HG03060 (cell line): ENCODE measurements around the gene NELFE.
"Not testable (repeated sequence)": the region's sequence is repeated elsewhere in the genome, so short reads cannot be mapped to it uniquely, and the experiment has no call there.

Experiments used
- ATAC-seq: cut with Tn5 transposase; IDR thresholded peaks from one replicate; pipeline ENCODE4 v1.9.1; 2021; ENCODE audit warnings: low read depth, moderate number of reproducible peaks; ENCODE audit not compliant: unreplicated experiment

The NELFE gene

DNA sequence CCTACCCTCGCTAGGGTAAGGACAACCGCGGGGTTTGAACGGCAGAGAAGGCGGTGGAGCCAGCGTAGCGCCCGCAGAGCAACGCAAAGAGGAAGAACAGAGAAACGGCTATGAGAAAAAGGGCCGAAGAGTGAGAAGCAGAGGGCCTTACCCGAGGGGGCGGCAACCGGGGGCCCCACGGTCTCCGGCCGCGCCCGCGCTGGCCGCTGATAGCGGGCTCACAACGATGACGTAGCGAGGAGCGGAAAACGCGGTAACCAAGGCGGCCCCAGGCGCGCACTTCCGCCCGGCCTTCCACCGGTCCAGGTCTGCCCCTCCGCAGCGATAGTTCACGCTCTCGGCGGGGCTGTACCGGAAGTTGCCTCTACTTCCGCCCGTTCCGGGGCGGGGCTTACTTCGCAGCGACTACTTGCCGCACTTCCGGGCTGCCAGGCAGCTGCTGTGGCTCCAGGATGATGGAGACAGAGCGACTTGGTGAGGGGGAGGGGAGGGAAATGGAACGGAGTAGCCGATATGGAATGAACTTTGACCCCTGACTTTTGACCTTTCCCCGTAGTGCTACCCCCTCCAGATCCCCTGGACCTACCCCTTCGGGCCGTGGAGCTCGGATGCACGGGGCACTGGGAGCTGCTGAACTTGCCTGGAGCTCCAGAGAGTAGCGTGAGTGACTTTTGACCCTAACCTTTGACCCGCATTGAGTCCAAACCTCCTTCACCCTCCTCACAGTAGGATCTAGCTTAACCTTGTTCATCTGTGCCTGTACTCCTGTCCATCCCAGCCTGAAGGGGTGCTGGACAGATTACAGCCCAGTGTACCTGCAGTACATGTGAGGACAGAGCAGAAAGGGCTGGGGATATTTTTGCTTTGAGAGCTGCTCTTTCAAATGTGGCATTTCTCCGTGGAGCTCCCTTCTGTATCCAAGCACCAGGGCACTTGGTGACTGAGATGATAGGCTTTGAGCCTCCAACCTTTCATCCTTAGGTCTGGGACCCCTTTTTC, at the start of gene NELFE, which contains the start of gene SKIC2:
Gene NELFE (minus strand): TSS at position 231 of the 999 bp plus-strand sequence. CDS start 525 bp downstream, outside the sequence.
Gene SKIC2 (plus strand): TSS at position 435 of the 999 bp plus-strand sequence. CDS start 18 bp downstream, at position 453.
- peak; percentile 92 for ATAC-seq

DNA sequence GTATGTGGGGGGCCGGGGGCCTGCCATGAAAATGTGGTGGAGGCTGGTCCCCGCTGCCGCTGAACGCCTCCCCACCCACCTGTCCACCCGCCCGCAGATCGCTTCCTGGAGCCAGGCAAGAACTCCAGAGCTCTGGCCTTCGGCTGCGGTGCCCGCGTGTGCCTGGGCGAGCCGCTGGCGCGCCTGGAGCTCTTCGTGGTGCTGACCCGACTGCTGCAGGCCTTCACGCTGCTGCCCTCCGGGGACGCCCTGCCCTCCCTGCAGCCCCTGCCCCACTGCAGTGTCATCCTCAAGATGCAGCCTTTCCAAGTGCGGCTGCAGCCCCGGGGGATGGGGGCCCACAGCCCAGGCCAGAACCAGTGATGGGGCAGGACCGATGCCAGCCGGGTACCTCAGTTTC, 49.3 kb upstream of the NELFE start:
- ATAC-seq: not testable (repeated sequence)

DNA sequence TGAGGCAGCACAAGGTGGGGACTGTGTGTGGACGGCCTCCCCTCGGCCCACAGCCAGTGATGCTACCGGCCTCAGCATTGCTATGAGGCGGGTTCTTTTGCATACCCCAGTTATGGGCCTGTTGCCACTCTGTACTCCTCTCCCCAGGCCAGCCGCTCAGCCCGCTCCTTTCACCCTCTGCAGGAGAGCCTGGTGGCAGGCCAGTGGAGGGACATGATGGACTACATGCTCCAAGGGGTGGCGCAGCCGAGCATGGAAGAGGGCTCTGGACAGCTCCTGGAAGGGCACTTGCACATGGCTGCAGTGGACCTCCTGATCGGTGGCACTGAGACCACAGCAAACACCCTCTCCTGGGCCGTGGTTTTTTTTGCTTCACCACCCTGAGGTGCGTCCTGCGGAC, 48.3 kb upstream of the NELFE start:
- not testable (repeated sequence) for ATAC-seq

DNA sequence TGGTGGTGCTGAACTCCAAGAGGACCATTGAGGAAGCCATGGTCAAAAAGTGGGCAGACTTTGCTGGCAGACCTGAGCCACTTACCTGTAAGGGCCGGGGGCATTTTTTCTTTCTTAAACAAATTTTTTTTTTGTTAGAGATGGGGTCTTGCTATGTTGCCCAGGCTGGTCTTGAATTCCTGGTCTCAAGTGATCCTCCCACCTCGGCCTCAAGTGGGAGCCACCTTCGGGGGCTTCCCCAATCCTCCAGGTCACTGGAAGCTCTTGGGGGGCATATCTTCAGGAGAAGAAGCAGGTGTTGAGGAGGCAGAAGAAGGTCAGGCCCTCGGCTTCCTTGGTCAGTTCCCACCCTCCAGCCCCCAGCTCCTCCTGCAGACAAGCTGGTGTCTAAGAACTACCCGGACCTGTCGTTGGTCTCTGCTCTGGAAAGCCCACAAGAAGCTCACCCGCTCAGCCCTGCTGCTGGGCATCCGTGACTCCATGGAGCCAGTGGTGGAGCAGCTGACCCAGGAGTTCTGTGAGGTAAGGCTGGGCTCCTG, 47.3 kb upstream of the NELFE start:
- ATAC-seq: not testable (repeated sequence)

GRCh38 chr6:32005538-32005880, 46.7 kb upstream of the NELFE start:
- not testable (repeated sequence) for ATAC-seq

- ATAC-seq: not testable (repeated sequence)
Measured at GRCh38 chr6:32004864-32005537, 46.2 kb upstream of the NELFE start.

GRCh38 chr6:32004393-32004792, 45.6 kb upstream of the NELFE start:
- not testable (repeated sequence) for ATAC-seq

DNA sequence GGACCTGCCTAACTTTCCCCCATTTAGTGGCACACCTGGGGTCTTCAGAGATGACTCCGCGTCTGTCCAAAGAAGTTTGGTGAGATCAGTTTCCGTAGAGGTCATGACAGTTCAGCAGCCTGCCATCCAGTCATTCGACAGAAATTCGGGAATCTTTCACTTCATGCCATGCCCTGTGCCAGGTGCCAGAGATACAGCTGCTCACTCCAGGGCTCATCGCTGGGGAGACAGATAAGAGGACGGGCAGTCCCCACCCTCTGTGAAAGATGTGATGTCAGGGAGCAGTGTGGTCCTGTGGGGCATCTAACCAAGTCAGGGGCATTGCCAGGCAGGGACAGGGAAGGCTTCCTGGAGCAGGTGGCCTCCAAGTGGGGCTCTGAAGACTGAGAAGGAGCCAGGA, 44.5 kb upstream of the NELFE start:
- not testable (repeated sequence) for ATAC-seq

DNA sequence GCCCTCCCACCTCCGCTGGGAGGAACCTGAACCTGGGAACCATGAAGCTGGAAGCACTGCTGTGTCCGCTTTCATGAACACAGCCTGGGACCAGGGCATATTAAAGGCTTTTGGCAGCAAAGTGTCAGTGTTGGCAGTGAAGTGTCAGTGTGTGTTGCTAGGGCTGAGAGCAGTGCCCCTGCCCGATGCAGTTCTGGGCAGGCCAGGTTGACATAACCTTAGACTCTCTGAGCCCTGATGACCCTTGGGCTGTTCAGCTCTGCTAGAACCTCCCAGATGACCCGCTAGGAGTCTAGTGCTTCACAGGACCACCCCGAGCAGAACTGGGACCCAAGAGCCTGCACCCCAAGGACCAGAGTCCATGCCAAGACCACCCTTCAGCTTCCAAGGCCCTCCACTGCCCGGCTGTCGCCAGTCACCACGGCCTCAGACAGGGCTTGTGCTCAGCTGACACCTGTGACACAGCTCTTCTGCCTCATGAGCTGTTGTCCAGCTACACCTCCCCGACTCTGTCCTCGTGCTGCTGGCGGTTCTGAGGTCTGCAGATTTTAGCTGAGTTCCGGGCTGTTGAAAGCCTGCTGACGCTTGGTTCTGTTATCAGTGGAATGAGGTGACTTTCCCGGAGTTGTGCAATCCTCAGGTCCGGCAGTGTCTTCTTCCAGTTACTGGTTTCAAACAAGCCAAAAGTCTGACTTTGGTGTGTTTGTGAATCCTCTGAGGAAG, 43.9 kb upstream of the NELFE start:
- ATAC-seq: not testable (repeated sequence)

DNA sequence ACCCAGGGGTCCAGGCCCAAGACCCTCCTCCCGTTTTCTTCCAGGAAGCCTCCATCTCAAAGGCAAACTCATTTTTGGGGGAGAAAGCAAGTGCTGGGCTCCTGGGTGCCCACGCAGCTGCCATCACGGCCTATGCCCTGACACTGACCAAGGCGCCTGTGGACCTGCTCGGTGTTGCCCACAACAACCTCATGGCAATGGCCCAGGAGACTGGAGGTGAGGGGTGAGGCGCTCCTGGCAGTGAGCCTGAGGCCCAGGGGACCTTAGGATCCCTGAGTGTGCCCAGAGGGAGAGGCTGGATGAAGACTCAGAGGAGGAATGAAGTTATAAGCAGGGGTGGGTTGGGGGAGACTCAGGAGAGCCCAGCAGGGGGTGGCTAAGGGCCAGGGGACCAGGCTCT, 37.6 kb upstream of the NELFE start:
- ATAC-seq: not testable (repeated sequence)

GRCh38 chr6:31994421-31994820, 35.6 kb upstream of the NELFE start:
- not testable (repeated sequence) for ATAC-seq

DNA sequence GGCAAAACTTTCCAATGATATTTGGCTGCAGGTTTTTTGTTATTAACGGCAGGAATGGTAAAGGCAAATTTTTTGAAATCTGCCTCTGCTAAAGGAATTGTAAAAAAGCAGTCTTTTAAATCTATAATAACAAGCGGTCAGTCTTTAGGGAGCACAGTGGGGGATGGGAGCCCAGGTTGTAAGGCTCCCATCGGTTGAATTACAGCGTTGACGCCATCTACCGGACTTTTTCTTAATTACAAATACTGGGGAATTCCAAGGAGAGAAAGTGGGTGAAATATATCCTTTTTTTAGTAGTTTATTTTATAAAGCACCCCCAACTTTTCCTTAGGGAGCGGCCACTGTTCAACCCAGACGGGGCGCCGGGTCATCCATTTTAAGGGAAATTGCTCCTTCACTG, 30.6 kb upstream of the NELFE start:
- not testable (repeated sequence) for ATAC-seq

- not testable (repeated sequence) for ATAC-seq
Measured at GRCh38 chr6:31981744-31982143, 23.0 kb upstream of the NELFE start, which contains the start of gene C4A. Gene C4A (plus strand): TSS chr6:31982057. CDS start chr6:31982108, 51 bp downstream.

GRCh38 chr6:31980998-31981397, 22.2 kb upstream of the NELFE start:
- not testable (repeated sequence) for ATAC-seq

DNA sequence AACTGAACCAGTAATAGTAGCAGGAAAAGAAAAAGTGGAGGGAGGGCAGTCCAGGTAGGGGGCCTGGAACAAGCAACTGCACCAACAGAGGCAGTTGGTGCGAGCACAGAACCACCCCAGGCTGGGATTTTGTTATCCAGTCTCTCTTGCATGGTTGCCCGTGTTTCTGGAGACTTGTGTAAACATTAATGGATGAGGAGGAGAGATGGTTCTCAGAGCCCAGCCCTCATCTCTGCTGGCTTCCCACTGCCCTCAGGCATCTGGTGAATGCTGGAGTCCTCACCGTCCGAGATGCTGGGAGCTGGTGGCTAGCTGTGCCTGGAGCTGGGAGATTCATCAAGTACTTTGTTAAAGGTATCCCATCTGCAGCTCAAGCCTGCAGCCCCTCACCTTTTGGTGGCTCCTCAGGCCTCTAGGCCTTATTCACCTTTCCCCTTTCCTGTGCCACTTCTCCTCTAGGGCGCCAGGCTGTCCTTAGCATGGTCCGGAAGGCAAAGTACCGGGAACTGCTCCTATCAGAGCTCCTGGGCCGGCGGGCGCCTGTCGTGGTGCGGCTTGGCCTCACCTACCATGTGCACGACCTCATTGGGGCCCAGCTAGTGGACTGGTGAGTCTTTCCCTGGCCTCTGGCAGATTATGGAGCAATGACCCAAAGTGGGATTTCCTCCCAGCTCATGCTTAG, 21.6 kb upstream of the NELFE start:
- ATAC-seq: not testable (repeated sequence)

DNA sequence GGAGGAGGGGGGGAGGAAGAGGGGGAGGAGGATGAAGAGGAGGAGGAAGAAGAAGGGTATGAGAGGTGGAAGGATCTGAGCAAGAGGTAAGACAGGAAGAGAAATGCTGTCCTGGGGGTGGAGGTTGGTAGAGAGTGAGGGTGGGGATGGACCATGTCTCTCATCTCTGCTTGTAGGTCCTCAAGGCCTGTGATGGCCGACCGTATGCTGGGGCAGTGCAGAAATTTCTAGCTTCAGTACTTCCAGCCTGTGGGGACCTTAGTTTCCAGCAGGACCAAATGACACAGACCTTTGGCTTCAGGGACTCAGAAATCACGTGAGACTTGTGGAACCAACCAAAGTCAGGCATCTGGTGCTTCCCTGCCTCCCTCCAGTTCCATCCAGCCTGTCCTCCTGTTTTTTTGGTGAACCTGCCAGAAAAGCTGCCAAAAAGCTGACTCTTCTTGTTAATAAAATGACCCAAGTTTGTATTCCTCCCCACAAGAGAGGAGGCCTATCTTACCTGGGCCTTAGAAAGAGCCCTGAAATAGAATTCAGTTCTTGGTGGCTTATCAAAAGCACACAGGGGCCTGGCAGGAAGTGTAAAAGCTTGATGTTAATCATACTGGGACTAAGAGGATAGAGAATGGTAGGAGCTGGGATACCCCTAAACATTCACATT, 20.6 kb upstream of the NELFE start:
- no peak for ATAC-seq

DNA sequence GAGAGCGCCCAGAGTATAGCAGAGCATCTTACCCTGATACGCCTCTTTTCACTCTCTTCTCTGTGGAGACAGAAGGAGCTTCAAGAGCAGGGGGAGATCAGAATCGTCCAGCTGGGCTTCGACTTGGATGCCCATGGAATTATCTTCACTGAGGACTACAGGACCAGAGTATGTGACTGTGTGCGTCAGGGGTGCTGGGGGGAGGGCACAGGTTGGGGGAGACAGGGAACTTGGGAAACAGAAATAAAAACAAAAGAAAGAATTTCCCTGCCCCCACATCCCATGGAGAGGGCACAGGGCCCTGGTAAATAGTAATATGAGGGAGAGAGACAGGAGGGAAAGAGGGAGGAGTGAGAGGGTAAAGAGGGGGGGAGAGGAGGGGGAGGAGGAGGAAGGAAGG, 20.1 kb upstream of the NELFE start:
- ATAC-seq: no peak

- no peak for ATAC-seq
Measured at GRCh38 chr6:31977816-31978431, 19.2 kb upstream of the NELFE start.

DNA sequence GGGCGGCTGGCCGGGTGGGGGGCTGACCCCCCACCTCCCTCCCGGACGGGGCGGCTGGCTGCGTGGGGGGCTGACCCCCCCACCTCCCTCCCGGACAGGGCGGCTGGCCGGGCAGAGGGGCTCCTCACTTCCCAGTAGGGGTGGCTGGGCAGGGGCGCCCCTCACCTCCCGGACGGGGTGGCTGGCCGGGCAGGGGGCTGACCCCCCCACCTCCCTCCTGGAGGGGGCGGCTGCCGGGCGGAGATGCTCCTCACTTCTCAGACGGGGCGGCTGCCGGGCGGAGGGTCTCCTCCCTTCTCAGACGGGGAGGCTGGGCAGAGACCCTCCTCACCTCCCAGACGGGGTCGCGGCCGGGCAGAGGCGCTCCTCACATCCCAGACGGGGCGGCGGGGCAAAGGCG, 17.3 kb upstream of the NELFE start:
- not testable (repeated sequence) for ATAC-seq
